ENCODE results near the gene SNX33.

DNA sequence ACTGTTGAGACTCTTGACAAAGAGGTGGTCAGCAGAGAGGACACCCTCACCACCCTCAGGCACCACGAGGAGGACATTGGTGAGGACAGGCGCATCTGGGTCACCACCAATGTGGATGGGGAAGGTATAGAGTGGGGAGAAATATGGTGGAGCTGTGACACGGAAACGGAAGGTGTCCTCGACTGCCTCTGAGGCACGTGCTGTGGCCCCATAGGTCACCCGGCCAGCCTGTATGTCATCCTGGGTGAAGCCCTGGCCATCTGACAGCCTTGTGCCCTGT lies 40.5 kb downstream of the SNX33 start:
- TF ChIP-seq, protein P1, sequence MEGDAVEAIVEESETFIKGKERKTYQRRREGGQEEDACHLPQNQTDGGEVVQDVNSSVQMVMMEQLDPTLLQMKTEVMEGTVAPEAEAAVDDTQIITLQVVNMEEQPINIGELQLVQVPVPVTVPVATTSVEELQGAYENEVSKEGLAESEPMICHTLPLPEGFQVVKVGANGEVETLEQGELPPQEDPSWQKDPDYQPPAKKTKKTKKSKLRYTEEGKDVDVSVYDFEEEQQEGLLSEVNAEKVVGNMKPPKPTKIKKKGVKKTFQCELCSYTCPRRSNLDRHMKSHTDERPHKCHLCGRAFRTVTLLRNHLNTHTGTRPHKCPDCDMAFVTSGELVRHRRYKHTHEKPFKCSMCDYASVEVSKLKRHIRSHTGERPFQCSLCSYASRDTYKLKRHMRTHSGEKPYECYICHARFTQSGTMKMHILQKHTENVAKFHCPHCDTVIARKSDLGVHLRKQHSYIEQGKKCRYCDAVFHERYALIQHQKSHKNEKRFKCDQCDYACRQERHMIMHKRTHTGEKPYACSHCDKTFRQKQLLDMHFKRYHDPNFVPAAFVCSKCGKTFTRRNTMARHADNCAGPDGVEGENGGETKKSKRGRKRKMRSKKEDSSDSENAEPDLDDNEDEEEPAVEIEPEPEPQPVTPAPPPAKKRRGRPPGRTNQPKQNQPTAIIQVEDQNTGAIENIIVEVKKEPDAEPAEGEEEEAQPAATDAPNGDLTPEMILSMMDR (conservative IDR thresholded peaks at IDR 0.05; ENCODE audit: low read depth in 2 of 2), result no peak
- no peak for TF ChIP-seq POLR2AphosphoS5 (IDR thresholded peaks at IDR 0.05; ENCODE audit: low read depth)
- TF ChIP-seq EZH2phosphoT487 (IDR thresholded peaks at IDR 0.05; ENCODE audit: unreplicated experiment), result no peak
- TF ChIP-seq EZH2 (IDR thresholded peaks at IDR 0.05; ENCODE audit: low read depth, unreplicated experiment), result no peak
- TF ChIP-seq CREB1 (CRISPR knock-in tag; IDR thresholded peaks at IDR 0.05; ENCODE audit: low read depth), result no peak
- TF ChIP-seq, protein P2, sequence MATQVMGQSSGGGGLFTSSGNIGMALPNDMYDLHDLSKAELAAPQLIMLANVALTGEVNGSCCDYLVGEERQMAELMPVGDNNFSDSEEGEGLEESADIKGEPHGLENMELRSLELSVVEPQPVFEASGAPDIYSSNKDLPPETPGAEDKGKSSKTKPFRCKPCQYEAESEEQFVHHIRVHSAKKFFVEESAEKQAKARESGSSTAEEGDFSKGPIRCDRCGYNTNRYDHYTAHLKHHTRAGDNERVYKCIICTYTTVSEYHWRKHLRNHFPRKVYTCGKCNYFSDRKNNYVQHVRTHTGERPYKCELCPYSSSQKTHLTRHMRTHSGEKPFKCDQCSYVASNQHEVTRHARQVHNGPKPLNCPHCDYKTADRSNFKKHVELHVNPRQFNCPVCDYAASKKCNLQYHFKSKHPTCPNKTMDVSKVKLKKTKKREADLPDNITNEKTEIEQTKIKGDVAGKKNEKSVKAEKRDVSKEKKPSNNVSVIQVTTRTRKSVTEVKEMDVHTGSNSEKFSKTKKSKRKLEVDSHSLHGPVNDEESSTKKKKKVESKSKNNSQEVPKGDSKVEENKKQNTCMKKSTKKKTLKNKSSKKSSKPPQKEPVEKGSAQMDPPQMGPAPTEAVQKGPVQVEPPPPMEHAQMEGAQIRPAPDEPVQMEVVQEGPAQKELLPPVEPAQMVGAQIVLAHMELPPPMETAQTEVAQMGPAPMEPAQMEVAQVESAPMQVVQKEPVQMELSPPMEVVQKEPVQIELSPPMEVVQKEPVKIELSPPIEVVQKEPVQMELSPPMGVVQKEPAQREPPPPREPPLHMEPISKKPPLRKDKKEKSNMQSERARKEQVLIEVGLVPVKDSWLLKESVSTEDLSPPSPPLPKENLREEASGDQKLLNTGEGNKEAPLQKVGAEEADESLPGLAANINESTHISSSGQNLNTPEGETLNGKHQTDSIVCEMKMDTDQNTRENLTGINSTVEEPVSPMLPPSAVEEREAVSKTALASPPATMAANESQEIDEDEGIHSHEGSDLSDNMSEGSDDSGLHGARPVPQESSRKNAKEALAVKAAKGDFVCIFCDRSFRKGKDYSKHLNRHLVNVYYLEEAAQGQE (IDR thresholded peaks at IDR 0.05; ENCODE audit: unreplicated experiment), result no peak
- TF ChIP-seq ZNF114 (CRISPR knock-in tag; IDR thresholded peaks at IDR 0.05), result no peak
- no peak for TF ChIP-seq ZNF331 (CRISPR knock-in tag; IDR thresholded peaks at IDR 0.05; ENCODE audit: low read depth)
- no peak for TF ChIP-seq JUNB (IDR thresholded peaks at IDR 0.05; ENCODE audit: unreplicated experiment)
